Smooth muscle cell (in vitro differentiated cells): ENCODE measurements around the gene SUN5. TPM values are rescaled to one million over a fixed set of nuclear protein-coding genes. Genes with fewer than 3 reads are reported as not detected.

ENCODE experiments used
- DNase-seq: peaks from one replicate; lab custom pipeline; 2025; ENCODE audit not compliant: unreplicated experiment; lab: John Stamatoyannopoulos, UW
- H2AFZ ChIP-seq: fragments of 200-600 bp; sonication (generic); 2 replicates; pipeline ENCODE4 v1.6.0; 2016; ENCODE audit warnings: antibody characterized with exemption, low read depth, mild to moderate bottlenecking
- H3F3A ChIP-seq: fragments of 200-600 bp; sonication (generic); 2 replicates; pipeline ENCODE4 v1.6.0; 2017; ENCODE audit warnings: antibody characterized with exemption, low read depth
- H3K27ac ChIP-seq: fragments of 200-600 bp; sonication (generic); 2 replicates; pipeline ENCODE4 v1.5.1; 2016; ENCODE audit warnings: low read depth, mild to moderate bottlenecking
- H3K27me3 ChIP-seq: fragments of 200-600 bp; sonication (generic); 2 replicates; pipeline ENCODE4 v1.6.1; 2016; ENCODE audit warnings: low read depth, mild to moderate bottlenecking
- H3K36me3 ChIP-seq: fragments of 200-600 bp; sonication (generic); 2 replicates; pipeline ENCODE4 v1.5.1; 2016; ENCODE audit warnings: low read depth
- H3K4me1 ChIP-seq: fragments of 200-600 bp; sonication (generic); 2 replicates; pipeline ENCODE4 v1.5.1; 2016; ENCODE audit warnings: low read depth
- H3K4me2 ChIP-seq: fragments of 200-600 bp; sonication (generic); 2 replicates; pipeline ENCODE4 v1.6.0; 2016; ENCODE audit warnings: mild to moderate bottlenecking
- H3K4me3 ChIP-seq: fragments of 200-600 bp; sonication (generic); 2 replicates; pipeline ENCODE4 v1.5.1; 2016; ENCODE audit warnings: mild to moderate bottlenecking
- H3K79me2 ChIP-seq: fragments of 200-600 bp; sonication (generic); 2 replicates; pipeline ENCODE4 v1.6.0; 2016; ENCODE audit warnings: low read depth, mild to moderate bottlenecking
- H3K9ac ChIP-seq: fragments of 200-600 bp; sonication (generic); 2 replicates; pipeline ENCODE4 v1.6.0; 2016; ENCODE audit warnings: low read depth
- H3K9me3 ChIP-seq: fragments of 200-600 bp; sonication (generic); replicated peaks from 2 replicates; pipeline ENCODE4 v1.5.1; 2016; ENCODE audit warnings: low read depth
- H4K20me1 ChIP-seq: fragments of 200-600 bp; sonication (generic); 2 replicates; pipeline ENCODE4 v1.6.0; 2016; ENCODE audit warnings: low read depth
- CTCF ChIP-seq: fragments of 200-600 bp; sonication (generic); IDR thresholded peaks from 2 replicates; pipeline ENCODE4 v1.5.1; 2017; ENCODE audit warnings: borderline replicate concordance, mild to moderate bottlenecking, antibody characterized with exemption; ENCODE audit not compliant: insufficient read depth, poor library complexity, severe bottlenecking
- WGBS: methylation state at CpG from one replicate; pipeline ENCODE4 v1.1.7; 2016; ENCODE audit warnings: low lambda C conversion rate; 5-methylcytosine and 5-hydroxymethylcytosine counted together
- polyA plus RNA-seq: library from polyadenylated mRNA; unstranded; fragments of >200 nt; fragmentation: Nextera tagmentation; extraction: Ambion mirVana; gene quantifications from 2 replicates; pipeline ENCODE4 v1.2.1, GENCODE V29; 2016
- total RNA-seq: library from RNA; depleted of rRNA; stranded (reverse); fragments of >200 nt; gene quantifications from 2 replicates; pipeline ENCODE4 v1.2.3, GENCODE V29; 2014

SUN5 gene
- total and polyA plus RNA-seq, 2 experiments from 2014 or later, result not detected

DNA sequence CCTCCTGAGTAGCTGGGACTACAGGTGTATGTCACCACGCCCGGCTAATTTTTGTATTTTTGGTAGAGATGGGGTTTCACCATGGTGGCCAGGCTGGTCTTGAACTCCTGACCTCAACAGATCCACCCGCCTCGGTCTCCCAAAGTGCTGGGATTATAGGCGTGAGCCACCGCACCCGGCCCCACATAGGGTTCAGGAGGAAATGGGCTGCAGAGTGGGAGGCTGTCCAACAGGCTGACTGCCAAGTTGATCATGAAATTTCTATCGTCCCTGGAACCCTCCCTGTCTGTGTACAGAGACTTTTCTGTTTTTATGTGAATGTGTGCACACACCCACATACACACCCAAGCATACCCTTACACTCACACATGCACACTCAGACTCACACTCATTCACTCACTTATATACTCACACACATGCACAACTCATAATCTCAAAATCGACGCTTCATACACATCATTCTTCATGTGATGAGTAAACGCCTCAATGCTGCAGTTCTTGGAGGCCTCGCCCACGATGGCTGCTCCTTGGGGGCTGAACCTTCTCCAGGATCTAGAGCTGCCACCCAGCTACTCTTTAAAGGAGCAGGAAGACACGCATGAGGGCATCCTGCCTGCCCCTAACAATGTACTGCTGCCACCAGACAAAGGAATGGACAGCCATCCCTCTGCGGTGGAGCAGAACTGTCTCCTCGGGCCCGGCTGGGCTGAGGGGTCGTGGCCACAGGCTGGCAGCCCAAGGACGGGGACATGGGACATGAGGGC, 35.6 kb downstream of the SUN5 start:
- WGBS, result 83% methylated on average over 19 of the region's 19 CpGs
- no peaks in the 10 kb centered on the region for H4K20me1 ChIP-seq
- H3K9me3 ChIP-seq, result no peaks in the 10 kb centered on the region
- H3K36me3 ChIP-seq, result no peaks in the 10 kb centered on the region
- H2AFZ ChIP-seq, result peak overlapping the region; percentile 30
- H3K27ac ChIP-seq, result no peak overlapping the region
- H3K4me3 ChIP-seq, result no peak overlapping the region
- peaks cover 11% of the 10 kb centered on the region for H3K4me1 ChIP-seq
- no peaks in the 10 kb centered on the region for H3K27me3 ChIP-seq
- no peaks in the 10 kb centered on the region for H3F3A ChIP-seq
- H3K4me2 ChIP-seq, result no peak overlapping the region
- DNase-seq, result no peak
- no peak overlapping the region for H3K9ac ChIP-seq
- no peak for TF ChIP-seq CTCF
- H3K79me2 ChIP-seq, result no peaks in the 10 kb centered on the region

DNA sequence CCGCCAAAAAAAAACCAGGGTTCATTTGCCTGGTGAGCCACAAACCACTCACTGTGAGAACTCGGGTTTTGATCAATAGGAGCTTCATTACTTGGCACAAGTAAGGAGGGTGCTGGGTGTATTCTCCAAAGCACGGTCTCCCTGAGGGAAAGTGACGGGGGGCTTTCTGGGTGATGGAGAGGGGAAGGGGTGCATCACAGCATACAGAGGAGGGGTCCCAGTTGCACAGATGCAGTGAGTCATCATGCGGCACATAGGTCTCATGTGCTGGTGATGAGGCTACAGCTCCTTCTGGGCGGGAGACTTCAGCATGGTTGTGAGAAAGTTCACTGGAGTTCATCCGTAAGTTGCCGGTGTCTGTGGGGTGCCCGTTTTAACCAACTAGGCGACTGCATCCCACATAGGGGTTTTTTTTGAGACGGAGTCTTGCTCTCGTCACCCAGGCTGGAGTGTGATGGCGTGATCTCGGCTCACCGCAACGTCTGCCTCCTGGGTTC, 36.2 kb downstream of the SUN5 start:
- Histone ChIP-seq H3K4me2 (no peak overlapping the region), H3K79me2 (no peaks in the 10 kb centered on the region), H3F3A (no peaks in the 10 kb centered on the region), H3K4me3 (no peak overlapping the region), H4K20me1 (no peaks in the 10 kb centered on the region), H3K36me3 (no peaks in the 10 kb centered on the region), H3K27ac (no peak overlapping the region), H2AFZ (no peak overlapping the region), H3K27me3 (no peaks in the 10 kb centered on the region), H3K4me1 (peaks cover 11% of the 10 kb centered on the region), H3K9ac (no peak overlapping the region), H3K9me3 (no peaks in the 10 kb centered on the region)
- 92% methylated on average over 16 of the region's 16 CpGs for WGBS
- no peak for TF ChIP-seq CTCF
- DNase-seq, result no peak

GRCh38 chr20:32966881-32967781, 37.1 kb downstream of the SUN5 start:
- Histone ChIP-seq H3K4me3 (no peak overlapping the region), H3K4me1 (peaks cover 8% of the 10 kb centered on the region), H3K79me2 (no peaks in the 10 kb centered on the region), H3K9me3 (no peaks in the 10 kb centered on the region), H3K27ac (no peak overlapping the region), H3F3A (no peaks in the 10 kb centered on the region), H3K36me3 (no peaks in the 10 kb centered on the region), H4K20me1 (no peaks in the 10 kb centered on the region), H2AFZ (no peak overlapping the region), H3K9ac (no peak overlapping the region), H3K27me3 (no peaks in the 10 kb centered on the region), H3K4me2 (no peak overlapping the region)
- 94% methylated on average over 16 of the region's 16 CpGs for whole genome bisulfite sequencing
- no peak for DNase-seq
- no peak for TF ChIP-seq CTCF
